SK-N-MC (cell line): ENCODE results near the gene PDE4D.

Experiments used
- EZH2 ChIP-seq: fragments of 200-600 bp; sonication (generic); IDR thresholded peaks from one replicate; pipeline ENCODE4 v1.6.1; 2017; ENCODE audit warnings: antibody characterized with exemption
- FOXP2 ChIP-seq: optimal IDR thresholded peaks from 2 replicates; pipeline ENCODE3; 2011; ENCODE audit warnings: mild to moderate bottlenecking, moderate library complexity; ENCODE audit not compliant: insufficient read depth; ENCODE audit errors: extremely low read length, control extremely low read depth
- POLR2AphosphoS5 ChIP-seq: IDR thresholded peaks from 2 replicates; pipeline ENCODE4 v1.6.1; 2012; ENCODE audit warnings: mild to moderate bottlenecking, low read depth, low read length, borderline replicate concordance

GRCh38 chr5:59937633-59938032, 44.1 kb upstream of the PDE4D start:
- no peak for TF ChIP-seq EZH2
- no peak for TF ChIP-seq POLR2AphosphoS5
- no peak for TF ChIP-seq FOXP2
